GM15510 (cell line): ENCODE data around the gene ZSWIM6.

Experiments
- POLR2A ChIP-seq: IDR thresholded peaks from 3 replicates; pipeline ENCODE4 v1.6.1; 2011; ENCODE audit warnings: borderline replicate concordance; ENCODE audit not compliant: insufficient read length; ENCODE audit errors: extremely low read depth

The ZSWIM6 gene

DNA sequence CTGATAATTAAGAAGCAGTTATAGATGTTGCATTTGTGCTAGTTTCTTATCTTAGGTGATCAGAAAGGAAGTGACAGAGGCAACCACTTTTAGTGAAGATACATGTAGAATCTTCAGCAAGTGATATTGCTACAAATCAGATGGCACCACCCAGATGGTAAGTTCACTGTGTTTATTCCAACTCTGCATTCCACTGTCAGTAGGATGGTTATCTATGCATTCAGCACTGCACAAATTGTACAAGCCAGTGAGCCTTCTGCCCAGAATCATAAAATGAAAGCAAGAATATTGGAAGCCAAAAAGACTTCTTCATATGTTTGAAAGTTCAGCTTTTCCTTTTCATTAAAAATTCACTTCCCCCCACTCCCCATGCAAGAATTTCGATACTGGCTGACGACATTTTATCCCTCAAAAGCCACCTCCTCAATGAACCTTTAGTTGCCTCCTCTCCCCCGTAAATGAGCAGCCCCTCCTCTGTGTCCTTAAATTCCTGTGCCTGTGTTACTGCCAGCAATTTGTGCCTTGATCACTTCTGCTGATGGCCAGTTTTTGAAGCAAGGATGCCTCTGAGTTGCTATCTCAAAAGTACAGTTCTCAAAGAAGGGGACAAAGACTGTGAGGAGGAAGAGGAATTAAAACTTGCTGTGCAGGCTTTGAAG is 91.6 kb downstream of the ZSWIM6 start:
- TF ChIP-seq POLR2A: no peak

DNA sequence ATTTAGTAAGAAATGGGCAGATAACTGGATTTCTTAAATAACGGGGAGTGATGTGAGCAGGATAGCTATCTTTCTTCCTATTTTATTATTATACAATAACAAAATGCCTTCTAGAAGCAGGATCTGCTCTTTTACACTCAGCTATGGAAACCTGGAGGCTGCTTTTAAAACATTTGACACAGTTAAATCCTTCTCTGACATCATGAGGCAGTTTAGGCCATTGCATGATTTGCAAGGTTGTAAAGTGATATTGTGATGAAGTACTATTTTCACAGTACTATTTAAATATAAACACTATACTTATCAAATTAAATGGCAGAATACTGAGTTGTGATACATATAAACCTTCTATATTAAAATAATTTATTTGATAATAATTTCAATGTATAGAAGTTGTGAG is 93.9 kb downstream of the ZSWIM6 start:
- TF ChIP-seq POLR2A: no peak

DNA sequence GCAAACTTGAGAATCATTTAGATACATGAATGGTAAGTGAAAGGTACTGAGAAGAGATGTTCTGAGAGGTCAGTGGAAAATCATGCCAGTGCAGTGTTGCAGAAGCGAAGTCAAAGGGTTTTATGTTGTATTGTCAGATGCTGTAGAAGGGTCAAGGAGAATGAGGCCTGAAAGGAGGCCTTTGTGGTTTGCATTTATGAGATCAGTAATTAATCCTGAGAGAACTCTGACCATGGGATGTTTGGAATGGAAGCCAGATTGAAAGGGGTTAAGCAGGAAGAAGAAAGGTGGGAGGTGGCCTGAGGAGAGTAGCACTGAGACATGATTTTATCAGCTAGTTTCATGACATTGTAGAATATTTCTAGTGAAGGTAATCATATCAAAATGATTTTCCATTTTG is 97.8 kb downstream of the ZSWIM6 start:
- no peak for TF ChIP-seq POLR2A

DNA sequence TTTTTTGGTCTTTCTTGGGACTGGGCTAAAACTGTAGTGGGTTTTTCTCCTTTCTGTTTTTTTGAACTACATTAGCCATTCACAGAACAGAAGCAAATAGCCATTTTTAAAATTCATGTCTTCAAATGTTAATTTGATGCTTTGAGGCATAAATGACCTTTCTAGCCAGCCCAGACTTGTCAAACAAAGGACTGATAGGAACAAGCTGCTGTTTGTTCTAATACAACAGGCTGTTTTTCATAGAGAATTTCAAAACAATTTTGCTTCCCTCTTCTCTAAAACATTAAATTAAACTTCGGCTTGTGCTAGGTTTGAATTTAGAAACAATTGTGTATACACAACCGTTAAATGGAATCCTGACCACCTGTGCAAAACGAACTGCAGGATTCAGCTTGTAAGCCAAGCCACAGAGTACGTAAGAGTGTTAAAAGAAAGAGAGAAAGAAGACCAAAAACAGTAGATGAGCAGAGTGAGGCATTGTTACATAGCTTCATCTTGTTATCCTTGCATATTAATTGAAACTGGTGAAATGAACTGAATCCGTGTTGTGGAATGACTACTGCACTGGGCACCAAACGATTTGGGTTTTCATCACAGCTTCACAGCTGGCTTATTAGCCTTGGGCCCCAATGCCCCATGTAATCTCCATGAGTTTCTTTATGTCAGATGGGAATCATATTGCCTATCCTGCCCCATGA is 100.0 kb downstream of the ZSWIM6 start:
- TF ChIP-seq POLR2A: no peak

DNA sequence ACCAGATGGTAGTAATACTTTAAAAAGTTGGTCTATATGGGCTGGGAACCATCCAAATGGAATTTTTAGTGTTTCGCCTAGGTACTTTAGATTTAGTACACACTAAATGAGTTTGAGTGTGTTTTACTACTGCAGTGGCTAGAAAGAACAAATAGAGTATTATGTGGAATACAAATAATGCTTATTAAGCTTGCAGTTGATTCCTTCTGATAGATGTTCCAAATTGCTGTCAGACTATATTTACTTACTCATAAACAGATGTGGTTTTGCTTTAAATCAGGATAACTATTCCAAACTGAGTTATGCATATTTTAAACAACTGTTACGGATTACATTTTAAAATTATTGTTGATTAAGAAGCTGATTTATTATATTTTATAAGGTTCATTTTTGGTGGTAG is 103.3 kb downstream of the ZSWIM6 start:
- TF ChIP-seq POLR2A: no peak

DNA sequence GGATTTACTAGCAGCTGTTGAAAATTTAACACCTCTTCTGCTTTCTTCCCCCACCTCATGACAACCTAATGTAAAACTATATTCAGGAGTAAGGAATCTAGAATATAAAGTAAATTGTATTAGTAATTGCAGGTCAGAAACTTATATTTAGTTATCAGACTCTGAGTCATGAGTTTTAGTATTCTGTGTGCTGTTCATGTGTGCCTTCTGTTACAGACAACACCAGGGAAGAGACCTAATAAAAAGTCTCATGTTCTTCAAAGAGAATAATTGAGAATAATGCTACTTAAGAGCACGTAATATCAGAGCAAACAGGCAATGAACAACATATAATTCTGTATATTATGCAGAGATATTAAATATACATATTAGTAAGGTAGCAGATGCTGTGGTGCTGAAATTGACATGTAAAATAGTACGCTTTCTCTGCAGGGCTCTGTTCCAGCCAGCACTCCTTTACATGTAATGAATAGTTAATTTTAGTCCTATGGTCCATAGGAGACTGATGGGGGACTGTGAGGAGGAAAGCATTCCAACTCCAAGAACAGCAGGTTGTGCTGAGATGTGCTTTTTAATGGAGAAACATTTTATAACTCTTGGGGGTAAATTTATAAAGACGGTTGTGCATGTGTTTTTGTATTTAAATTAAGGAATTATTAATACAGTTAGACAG is 106.4 kb downstream of the ZSWIM6 start:
- no peak for TF ChIP-seq POLR2A

DNA sequence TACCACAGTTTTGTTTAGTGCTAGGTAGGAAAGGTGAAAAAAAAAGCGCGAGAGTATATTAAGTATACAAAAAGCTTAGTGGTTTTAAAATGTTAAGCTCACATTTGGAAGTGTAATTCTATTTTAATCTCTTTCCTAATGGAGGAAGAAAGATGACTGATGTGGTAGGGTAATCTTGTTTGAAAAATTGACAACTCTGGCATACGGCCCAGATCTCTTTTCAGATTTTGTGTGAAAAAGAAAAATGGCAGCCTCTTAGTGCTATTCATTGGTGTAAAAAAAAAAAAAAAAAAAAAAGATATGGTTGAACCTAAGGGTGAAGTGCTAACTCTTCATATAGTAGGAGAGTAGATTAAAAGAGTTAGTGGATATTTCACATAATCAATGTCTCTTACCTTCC is 108.0 kb downstream of the ZSWIM6 start:
- TF ChIP-seq POLR2A: no peak

DNA sequence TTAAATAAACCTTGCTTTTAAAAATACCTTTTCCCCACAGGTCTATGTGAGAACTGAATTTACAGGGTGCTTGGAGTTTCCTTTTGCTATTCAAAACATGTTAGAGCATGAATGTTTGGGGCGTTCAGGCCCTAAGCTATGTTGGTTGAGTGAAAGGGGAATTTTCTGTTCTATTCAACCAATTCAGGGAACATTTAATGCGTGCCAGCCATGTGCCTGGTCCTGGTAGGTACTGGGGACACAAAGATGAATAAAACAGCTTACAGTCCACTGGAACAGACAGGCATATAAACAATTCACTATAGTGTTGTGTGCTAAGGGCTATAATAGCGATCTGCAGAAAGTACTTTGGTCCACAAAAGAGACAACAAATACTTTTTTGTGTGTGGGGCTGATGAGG is 108.5 kb downstream of the ZSWIM6 start:
- no peak for TF ChIP-seq POLR2A

DNA sequence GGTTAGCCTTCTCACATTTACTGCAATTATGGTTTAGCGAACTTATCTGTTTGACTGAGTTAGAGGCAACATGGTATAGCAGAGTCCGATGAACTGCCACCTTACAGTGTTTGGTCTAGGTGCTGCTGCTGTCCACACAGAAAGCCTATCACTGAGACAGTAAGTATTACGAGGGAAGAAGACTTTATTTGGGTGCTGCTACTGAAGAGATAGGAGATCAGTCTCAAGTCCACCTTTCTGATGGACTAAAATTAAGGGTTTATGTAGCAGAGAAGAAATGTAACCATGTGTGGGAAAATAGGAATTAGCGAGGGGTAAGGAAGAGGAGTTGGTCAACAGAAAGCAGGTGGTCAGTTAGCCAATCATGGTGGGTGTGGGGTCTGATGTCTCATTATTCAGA is 109.7 kb downstream of the ZSWIM6 start:
- no peak for TF ChIP-seq POLR2A

DNA sequence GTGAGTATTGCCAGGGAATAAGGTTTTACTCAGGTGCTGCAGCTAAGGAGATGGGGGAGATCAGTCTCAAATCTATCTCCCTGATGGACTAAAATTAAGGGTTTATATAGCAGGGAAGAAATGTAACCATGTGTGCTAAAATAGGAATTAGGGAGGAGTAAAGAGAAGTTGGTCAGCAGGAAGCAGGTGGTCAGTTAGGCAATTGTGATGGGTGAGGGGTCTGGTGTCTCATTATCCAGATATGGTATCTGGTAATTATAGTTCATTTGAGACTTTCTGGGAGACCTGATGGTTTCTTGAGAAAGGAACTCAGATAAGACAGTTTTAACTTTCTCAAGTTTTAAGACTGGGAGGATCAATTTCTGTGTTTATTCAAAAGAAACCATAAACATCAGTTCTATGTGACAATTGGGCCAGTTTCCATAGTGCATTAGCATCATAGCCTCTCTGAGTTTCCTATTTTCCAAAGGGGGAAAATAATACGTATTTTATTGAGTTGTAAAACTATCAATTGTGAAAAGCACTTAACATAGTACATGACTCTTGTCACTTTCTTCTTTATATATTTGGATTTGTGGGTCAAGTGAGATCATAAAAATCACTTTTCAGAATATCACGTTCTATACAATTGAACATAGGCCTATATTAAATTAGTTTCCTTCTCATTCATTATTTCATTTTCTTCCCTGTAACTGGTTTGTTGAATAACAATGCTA is 115.9 kb downstream of the ZSWIM6 start:
- no peak for TF ChIP-seq POLR2A

DNA sequence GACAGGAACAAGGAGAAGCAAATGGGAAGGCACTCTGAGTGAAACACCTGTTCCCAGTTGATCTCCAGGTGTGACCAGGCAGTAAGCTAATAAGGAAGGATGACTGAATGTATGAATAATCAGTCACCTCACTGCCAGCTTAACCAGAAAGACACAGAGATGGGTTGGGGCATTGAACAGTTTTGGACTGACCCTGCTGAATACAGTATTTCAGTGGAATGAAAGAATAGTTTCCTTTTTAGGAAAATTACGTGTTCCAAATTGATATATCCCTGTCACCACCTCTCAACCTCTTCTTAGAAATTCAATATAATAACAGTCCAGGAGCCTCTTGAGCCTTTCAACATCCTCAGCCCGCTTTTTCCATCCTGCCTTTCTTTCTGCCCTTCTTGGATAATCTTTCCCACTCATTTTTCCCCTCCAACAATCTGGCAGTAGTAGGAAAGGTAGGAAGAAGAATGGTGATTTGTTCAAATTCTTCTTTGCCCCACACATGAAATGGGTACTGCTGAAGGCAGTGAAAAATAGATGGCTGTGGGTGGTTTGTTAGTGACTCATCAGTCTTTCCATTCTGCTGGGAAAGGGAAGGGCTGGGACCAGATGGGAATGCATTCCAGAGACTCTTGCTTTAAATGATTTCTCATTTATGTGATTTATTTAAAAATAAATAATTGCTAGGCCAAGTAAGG is 117.9 kb downstream of the ZSWIM6 start:
- no peak for TF ChIP-seq POLR2A

DNA sequence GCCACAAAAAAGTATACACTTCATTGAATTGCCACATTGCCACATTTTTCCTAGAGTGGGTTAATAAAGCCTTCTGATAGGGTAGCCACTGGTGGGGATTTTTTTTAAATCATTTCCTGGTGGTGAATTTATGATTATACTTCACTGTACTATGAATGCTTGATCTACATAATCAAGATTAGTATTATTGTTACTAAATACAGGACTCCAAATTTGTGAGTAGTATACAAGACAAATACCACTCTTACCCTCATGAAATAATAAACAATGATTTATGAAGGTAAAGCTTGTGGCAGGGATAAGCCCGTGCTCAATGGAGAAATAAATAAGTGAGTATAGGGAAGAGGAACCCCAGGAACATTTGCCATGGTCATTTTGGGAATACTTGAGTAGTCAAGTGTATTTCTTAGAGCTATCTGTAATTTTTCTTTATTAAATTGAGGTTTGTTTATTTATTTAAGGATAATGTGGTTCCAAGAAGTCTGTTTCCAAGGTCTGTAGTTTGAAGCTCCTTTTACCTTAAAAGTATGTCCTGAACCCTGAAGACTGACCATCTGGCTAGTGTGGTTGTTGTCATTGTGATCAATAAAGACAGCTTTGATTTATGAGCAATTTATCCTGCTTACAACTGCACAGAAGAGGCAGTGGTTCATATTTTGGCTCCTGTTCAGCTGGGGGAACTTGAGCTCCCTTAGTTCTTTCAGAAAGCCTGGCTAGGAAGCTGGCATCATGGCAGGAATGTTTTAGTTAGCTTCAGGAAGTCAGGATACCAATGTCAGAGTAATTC is 118.6 kb downstream of the ZSWIM6 start:
- no peak for TF ChIP-seq POLR2A

DNA sequence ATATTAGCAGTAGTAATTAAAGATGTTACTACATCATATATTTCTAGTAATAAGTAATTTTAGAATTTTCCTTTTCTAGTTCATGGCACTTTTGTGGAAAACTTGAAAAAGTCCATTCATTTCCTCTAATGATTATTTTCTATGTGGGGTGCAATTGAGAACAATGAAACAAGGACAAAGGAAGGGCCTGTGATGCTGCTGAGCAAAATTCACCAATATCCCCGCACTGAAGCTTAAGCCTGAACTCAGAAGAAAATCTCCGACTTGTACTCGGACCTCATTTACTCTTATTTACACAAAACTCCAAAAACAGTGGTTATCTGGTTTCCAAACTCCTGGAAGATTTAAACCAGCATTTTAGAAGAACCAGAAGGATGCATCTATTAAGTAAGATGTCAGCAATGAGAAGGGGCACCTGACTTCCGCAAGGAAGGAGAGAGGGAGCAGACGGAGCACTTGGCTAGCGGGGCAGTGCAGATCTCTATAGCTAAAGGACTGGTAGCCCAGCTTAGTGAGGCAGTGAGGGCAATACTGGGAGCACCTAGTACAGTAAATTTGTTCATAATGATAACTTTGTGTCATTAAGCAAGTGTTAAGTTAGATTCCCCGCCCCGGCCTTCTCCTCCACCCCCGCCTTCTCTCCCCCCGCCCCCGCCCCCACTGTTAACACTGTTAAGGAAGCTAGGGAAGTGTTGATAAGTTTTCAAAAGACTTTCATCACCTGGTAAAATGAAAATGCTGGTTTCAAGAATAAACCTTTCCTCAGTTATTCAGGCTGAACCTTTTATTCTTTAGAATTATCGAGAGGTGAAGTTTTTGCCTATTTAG is 123.3 kb downstream of the ZSWIM6 start:
- no peak for TF ChIP-seq POLR2A
